Type B pancreatic cell (in vitro differentiated cells): ENCODE results near the gene SMAD5. TPM values are rescaled to one million over a fixed set of nuclear protein-coding genes. Genes with fewer than 3 reads are reported as not detected.

Source experiments
- DNase-seq: peaks from one replicate; pipeline ENCODE4 v3.0.0; 2021; ENCODE audit warnings: mixed read lengths; ENCODE audit not compliant: unreplicated experiment; ENCODE audit errors: extremely low spot score
- H3K27ac Mint-ChIP-seq: 2 replicates; pipeline ENCODE4 v1.8.0; 2021; ENCODE audit warnings: mild to moderate bottlenecking, mixed read lengths
- H3K27me3 Mint-ChIP-seq: 2 replicates; pipeline ENCODE4 v1.8.0; 2021; ENCODE audit warnings: mixed read lengths
- H3K36me3 Mint-ChIP-seq: 2 replicates; pipeline ENCODE4 v1.8.0; 2021; ENCODE audit warnings: mixed read lengths
- H3K4me1 Mint-ChIP-seq: one replicate; pipeline ENCODE4 v1.8.0; 2021; ENCODE audit warnings: mixed read lengths; ENCODE audit not compliant: unreplicated experiment
- H3K4me3 Mint-ChIP-seq: 2 replicates; pipeline ENCODE4 v1.8.0; 2021; ENCODE audit warnings: mild to moderate bottlenecking, mixed read lengths
- H3K9me3 Mint-ChIP-seq: 2 replicates; pipeline ENCODE4 v1.8.0; 2021; ENCODE audit warnings: mixed read lengths
- total RNA-seq: library from RNA; stranded (reverse); gene quantifications from 2 replicates; pipeline ENCODE4 v1.2.1, GENCODE V29; 2021; ENCODE audit warnings: low replicate concordance
- TF ChIP-seq, protein P1 (sequence below): fragments of 200-600 bp; sonication (generic); conservative IDR thresholded peaks from 2 replicates; pipeline ENCODE4 v1.5.0; 2021; ENCODE audit warnings: antibody characterized with exemption, mild to moderate bottlenecking

Gene SMAD5
- total RNA-seq, 1 donor from 2014 or later, result 80.0 TPM

DNA sequence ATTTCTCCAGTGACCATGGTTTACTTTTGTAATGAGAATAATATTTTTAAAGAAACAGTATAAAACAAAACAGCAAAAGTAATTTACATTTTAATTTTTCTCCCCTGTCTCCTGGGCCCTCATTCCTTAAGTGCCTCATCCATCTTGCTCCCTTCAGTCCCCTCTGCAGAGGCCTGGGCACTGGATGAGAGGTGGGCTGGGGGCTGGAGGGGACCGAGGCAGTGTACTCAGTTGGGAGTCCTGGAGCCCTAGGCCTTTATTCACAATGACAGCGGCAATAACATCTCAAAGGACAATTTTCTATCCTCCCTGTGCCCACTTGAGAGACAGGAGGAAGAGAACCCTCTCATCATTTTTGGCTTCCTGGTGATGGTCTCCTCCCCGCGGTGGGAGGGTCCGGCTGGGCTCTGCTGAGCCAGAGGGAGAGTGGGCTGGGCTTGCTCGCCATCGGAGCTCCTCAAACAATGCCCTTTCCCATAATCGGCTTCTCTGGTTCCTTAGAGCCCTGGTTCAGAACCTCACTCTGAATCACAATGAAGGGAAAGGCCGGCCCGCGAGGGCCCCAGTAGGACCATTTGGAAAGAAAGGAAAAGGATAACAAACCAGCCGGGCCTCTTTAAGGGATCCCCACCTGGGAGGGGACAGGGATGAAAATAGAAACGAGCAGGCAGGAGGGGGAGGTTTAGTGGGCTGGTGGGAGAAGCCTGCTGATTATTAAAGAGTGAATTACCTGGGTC lies 70.0 kb downstream of the SMAD5 start:
- peaks cover 44% of the 10 kb centered on the region for H3K27me3 Mint-ChIP-seq
- TF ChIP-seq, protein P1, sequence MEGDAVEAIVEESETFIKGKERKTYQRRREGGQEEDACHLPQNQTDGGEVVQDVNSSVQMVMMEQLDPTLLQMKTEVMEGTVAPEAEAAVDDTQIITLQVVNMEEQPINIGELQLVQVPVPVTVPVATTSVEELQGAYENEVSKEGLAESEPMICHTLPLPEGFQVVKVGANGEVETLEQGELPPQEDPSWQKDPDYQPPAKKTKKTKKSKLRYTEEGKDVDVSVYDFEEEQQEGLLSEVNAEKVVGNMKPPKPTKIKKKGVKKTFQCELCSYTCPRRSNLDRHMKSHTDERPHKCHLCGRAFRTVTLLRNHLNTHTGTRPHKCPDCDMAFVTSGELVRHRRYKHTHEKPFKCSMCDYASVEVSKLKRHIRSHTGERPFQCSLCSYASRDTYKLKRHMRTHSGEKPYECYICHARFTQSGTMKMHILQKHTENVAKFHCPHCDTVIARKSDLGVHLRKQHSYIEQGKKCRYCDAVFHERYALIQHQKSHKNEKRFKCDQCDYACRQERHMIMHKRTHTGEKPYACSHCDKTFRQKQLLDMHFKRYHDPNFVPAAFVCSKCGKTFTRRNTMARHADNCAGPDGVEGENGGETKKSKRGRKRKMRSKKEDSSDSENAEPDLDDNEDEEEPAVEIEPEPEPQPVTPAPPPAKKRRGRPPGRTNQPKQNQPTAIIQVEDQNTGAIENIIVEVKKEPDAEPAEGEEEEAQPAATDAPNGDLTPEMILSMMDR, result no peak
- H3K27ac Mint-ChIP-seq, result peak overlapping the region; percentile 15
- H3K4me1 Mint-ChIP-seq, result peaks cover 15% of the 10 kb centered on the region
- H3K36me3 Mint-ChIP-seq, result no peaks in the 10 kb centered on the region
- no peaks in the 10 kb centered on the region for H3K9me3 Mint-ChIP-seq
- peak overlapping the region; percentile 61 for H3K4me3 Mint-ChIP-seq
- DNase-seq, result peak; percentile 65

DNA sequence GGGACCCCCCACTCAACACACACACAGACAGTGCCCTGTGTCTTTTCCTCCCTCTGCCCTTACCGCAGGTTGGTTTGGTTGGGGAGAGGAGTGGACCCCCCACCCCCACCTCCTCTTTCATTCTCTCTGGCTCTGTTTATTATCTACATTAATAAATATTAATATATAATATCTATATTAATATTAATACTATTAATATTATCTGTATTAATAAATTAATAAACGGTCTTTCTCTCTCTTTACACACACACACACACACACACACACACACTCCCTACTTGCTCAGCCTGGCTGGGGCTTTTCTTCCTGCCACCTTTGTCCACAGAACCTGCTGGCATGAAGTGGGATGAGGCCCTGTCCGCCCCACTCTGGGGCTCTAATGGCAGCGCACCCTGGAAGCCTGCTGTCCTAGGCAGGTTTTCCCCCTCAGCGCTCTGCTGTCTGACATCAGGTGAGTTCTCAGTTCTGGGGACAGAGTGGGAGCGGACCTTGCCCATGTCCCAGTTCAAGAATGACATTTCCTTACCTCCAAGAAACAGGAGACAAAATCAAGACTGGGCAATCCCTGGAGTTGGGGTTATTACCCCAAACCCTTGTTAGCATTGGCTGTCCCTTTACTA lies 70.8 kb downstream of the SMAD5 start:
- peak; percentile 59 for DNase-seq
- H3K4me3 Mint-ChIP-seq, result peak overlapping the region; percentile 61
- TF ChIP-seq, protein P1, result no peak

DNA sequence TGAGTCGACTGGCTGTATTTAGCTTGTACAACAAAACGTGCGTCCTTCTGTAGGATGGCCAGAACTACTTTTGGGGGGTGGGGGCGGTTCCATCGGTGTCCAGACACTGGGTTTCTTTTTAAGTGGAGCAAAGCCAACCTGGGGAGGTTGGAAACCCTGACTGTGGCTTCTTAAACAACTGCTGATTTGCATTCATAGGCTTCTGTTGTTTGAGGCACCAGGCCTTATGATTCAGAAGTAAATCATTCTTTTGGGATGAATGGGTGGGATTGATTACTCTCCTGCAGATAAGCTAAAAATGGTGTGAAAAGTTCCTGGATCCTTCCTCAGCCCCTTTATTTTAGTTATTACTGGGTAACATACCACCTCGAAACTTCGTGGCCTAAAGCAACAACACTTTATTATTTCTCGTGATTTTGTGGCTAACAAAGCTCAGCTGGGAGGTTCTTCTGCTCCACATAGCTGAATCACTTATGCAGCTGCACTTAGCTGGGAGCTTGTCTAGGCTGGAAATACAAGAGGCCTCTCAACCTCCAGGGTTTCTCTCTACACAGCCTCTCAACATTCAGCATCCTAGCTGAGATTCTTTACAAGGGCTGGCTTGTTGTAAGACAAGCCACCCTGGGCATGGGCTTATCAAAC lies 72.5 kb downstream of the SMAD5 start:
- Mint-ChIP-seq H3K4me1 (peaks cover 15% of the 10 kb centered on the region), H3K27me3 (peaks cover 37% of the 10 kb centered on the region), H3K27ac (no peak overlapping the region), H3K9me3 (no peaks in the 10 kb centered on the region), H3K36me3 (no peaks in the 10 kb centered on the region), H3K4me3 (no peak overlapping the region)
- TF ChIP-seq, protein P1, result no peak
- no peak for DNase-seq

More for the DNA sequence above, 70.8 kb downstream of the SMAD5 start:
- no peaks in the 10 kb centered on the region for H3K9me3 Mint-ChIP-seq
- peaks cover 15% of the 10 kb centered on the region for H3K4me1 Mint-ChIP-seq
- H3K27me3 Mint-ChIP-seq, result peaks cover 40% of the 10 kb centered on the region
- no peak overlapping the region for H3K27ac Mint-ChIP-seq
- H3K36me3 Mint-ChIP-seq, result no peaks in the 10 kb centered on the region

DNA sequence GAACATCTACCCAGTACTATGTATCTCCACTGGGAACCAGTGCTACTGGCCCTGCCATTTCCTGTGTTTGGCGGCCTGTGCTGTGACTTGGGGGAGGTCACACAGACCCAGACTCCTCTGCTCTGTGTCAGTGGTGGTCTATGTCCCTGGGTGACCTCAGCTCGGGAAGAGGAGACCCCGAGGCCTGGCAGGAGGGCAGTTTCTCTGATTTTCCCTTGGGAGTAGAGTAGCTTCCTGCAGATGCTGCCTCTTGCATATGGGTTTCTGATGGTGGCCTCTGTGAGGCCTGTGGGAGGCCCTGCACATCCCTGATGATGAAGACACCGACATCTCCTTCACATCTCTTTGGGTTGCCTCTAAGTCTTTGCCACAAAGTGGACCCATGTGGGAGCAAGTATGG lies 73.3 kb downstream of the SMAD5 start:
- peaks cover 18% of the 10 kb centered on the region for H3K4me1 Mint-ChIP-seq
- peaks cover 39% of the 10 kb centered on the region for H3K27me3 Mint-ChIP-seq
- no peaks in the 10 kb centered on the region for H3K9me3 Mint-ChIP-seq
- H3K27ac Mint-ChIP-seq, result no peak overlapping the region
- no peaks in the 10 kb centered on the region for H3K36me3 Mint-ChIP-seq
- DNase-seq, result peak; percentile 37
- H3K4me3 Mint-ChIP-seq, result no peak overlapping the region
- TF ChIP-seq, protein P1, result no peak

DNA sequence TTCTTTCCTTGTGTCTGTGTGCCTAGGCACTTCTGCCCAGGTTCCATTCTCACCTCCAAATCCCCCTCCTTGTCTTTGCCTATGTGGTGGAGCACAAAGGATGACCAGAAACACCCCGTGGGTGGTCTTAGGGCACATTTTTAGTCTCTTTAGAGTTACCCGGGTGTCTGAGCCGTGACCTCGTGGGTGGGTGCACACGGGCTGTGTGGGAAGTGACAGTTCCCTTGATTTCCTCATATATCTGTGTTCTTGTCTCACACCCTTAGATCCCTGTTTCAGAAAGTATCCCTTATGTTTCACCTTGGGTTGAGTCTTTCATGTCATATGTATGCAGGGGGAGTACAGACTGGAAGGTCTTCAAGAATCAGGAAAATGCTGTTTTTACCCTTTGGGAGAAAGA lies 73.7 kb downstream of the SMAD5 start:
- H3K9me3 Mint-ChIP-seq, result no peaks in the 10 kb centered on the region
- TF ChIP-seq, protein P1, result no peak
- H3K36me3 Mint-ChIP-seq, result no peaks in the 10 kb centered on the region
- no peak overlapping the region for H3K27ac Mint-ChIP-seq
- no peak overlapping the region for H3K4me3 Mint-ChIP-seq
- peaks cover 18% of the 10 kb centered on the region for H3K4me1 Mint-ChIP-seq
- DNase-seq, result no peak
- peaks cover 38% of the 10 kb centered on the region for H3K27me3 Mint-ChIP-seq
